WERI-Rb-1 (cell line): ENCODE measurements around the gene LRP1B.

Experiments
- DNase-seq: peaks from one replicate; pipeline ENCODE4 v3.0.0-alpha.2; 2020
- H3K27ac ChIP-seq: fragments of 250-450 bp; sonication (Bioruptor Pico); 2 replicates; pipeline ENCODE4 v1.5.1; 2020; ENCODE audit warnings: mild to moderate bottlenecking, moderate library complexity
- H3K27me3 ChIP-seq: fragments of 250-450 bp; sonication (Bioruptor Pico); 2 replicates; pipeline ENCODE4 v1.5.1; 2021; ENCODE audit warnings: mild to moderate bottlenecking, low read depth, moderate library complexity; ENCODE audit not compliant: insufficient read depth, severe bottlenecking
- H3K36me3 ChIP-seq: fragments of 250-450 bp; sonication (Bioruptor Pico); 2 replicates; pipeline ENCODE4 v1.5.1; 2020; ENCODE audit warnings: mild to moderate bottlenecking, moderate library complexity
- H3K4me3 ChIP-seq: 2 replicates; pipeline ENCODE4 v1.5.1; 2011; ENCODE audit warnings: low read depth, mild to moderate bottlenecking, control low read depth, low read length
- H3K9me3 ChIP-seq: fragments of 250-450 bp; sonication (Bioruptor Pico); 2 replicates; pipeline ENCODE4 v1.5.1; 2021; ENCODE audit warnings: mild to moderate bottlenecking, moderate library complexity; ENCODE audit not compliant: severe bottlenecking
- TF ChIP-seq, protein P1 (sequence below): IDR thresholded peaks from 2 replicates; pipeline ENCODE4 v1.5.1; 2011; ENCODE audit warnings: low read depth, mild to moderate bottlenecking, control low read depth, inconsistent platforms, low read length

The LRP1B gene

DNA sequence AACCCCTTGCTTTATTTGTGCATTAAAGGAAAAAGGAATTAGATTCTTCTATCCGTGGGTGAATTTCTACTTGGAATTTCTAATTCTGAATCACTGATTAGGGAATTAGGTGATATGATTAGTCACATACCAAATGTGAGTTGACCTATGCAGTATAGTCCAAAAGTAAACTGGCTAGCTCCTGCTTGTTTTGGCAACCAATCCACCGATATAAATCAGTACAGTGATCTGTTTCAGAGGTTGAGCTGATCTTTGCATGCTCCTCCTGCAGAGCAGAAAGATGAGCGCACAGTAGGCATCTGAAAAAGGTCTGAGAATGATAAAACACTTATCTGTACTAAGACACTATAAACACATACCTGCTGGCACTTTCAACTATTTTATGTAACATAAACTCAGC is 86.6 kb downstream of the LRP1B start:
- H3K27ac ChIP-seq = no peak overlapping the region
- H3K27me3 ChIP-seq = no peaks in the 10 kb centered on the region
- TF ChIP-seq, protein P1, sequence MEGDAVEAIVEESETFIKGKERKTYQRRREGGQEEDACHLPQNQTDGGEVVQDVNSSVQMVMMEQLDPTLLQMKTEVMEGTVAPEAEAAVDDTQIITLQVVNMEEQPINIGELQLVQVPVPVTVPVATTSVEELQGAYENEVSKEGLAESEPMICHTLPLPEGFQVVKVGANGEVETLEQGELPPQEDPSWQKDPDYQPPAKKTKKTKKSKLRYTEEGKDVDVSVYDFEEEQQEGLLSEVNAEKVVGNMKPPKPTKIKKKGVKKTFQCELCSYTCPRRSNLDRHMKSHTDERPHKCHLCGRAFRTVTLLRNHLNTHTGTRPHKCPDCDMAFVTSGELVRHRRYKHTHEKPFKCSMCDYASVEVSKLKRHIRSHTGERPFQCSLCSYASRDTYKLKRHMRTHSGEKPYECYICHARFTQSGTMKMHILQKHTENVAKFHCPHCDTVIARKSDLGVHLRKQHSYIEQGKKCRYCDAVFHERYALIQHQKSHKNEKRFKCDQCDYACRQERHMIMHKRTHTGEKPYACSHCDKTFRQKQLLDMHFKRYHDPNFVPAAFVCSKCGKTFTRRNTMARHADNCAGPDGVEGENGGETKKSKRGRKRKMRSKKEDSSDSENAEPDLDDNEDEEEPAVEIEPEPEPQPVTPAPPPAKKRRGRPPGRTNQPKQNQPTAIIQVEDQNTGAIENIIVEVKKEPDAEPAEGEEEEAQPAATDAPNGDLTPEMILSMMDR = no peak
- no peaks in the 10 kb centered on the region for H3K36me3 ChIP-seq
- H3K4me3 ChIP-seq = no peak overlapping the region
- no peak for DNase-seq
- H3K9me3 ChIP-seq = no peaks in the 10 kb centered on the region

DNA sequence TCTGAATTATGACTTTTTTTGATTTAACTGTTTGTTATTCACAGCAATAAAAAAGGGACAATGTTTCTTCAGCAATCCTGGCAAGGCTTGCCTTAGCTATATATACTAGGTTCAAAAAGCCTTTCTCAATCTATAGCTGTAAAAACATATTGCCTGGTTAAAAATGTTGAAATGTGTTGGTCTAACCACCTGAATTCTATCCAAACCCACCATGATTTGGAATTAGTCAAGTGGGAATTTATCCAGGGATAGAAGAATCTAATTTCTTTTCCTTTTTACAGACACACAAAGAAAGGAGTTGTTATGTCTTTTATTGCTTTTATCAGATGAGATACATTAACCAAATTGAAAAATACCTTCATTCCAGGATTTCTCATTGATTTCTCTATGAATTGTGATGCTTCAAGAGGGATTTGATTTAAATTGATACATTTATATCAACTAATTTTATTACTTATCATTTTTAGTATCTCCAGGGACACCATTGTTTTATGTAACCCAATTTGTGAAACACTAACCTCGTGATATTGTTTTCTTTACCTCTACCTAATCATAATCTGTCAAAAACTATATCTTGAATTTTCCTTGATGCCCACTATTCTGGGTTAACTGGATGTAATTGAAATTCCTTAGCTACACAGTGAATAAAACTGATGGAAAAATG is 88.1 kb downstream of the LRP1B start:
- Histone ChIP-seq H3K4me3 (no peak overlapping the region), H3K36me3 (no peaks in the 10 kb centered on the region), H3K9me3 (no peaks in the 10 kb centered on the region), H3K27me3 (no peaks in the 10 kb centered on the region), H3K27ac (no peak overlapping the region)
- DNase-seq = no peak
- TF ChIP-seq, protein P1 = no peak

DNA sequence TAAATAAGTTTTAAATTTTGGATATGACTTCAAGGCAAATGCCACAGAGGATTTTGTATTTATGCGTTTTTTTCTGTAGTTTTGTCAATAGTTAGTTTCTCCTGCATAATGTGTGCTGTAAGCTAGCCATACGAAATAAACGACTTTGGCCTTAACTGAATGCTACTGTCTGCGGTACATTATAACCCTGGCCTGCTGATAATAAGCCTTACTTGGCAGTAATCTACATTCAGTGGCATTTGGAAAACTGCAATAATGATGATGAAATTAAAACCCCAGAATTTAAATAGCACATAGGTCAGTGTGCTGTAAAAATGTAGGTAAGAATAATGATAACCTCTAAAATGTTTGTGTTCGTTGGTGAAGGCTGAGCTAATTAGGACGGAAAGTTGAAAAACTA is 88.8 kb downstream of the LRP1B start:
- TF ChIP-seq, protein P1 = no peak
- Histone ChIP-seq H3K27ac (no peak overlapping the region), H3K4me3 (no peak overlapping the region), H3K9me3 (no peaks in the 10 kb centered on the region), H3K36me3 (no peaks in the 10 kb centered on the region), H3K27me3 (no peaks in the 10 kb centered on the region)
- DNase-seq = no peak

DNA sequence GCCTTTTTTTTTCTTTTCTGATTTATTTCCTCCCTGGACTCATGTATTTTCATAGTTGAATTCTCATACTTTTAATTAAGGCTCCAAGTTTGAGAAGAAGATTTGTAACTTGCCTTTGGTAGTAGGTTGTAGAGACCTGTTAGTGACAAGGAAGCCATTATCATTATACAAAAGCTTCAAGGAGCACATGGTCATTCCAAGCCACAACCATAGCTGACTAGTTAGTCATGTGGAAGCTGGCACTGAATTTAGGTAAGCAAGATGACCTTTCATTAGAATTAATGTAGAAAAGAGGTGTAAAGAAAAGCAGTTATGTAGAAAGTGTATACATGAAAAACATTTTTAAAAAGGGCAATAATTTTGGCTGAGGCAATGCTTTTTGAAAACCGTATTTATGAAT is 89.7 kb downstream of the LRP1B start:
- no peak for DNase-seq
- H3K27me3 ChIP-seq = no peaks in the 10 kb centered on the region
- H3K9me3 ChIP-seq = no peaks in the 10 kb centered on the region
- H3K27ac ChIP-seq = no peak overlapping the region
- no peak overlapping the region for H3K4me3 ChIP-seq
- TF ChIP-seq, protein P1 = no peak
- H3K36me3 ChIP-seq = no peaks in the 10 kb centered on the region

DNA sequence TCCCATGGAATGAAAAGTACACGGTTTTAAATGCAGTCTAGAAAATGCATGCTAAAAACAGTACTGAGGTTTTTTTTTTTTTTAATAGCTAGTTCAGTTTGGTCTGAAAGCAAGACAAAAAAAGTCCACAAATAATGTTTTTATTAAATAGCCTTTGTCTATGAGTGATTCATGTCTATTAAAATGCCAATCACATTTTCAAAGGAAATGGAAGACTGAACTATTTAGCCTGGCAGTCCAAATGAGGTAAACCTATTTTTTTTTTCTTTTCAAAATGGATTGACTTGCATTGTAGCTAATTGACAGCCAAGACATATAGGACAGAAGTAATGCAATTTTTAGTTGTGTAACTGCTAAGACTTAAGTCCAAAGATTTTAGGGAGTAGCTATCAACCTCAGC is 90.3 kb downstream of the LRP1B start:
- no peaks in the 10 kb centered on the region for H3K27me3 ChIP-seq
- no peak overlapping the region for H3K4me3 ChIP-seq
- no peaks in the 10 kb centered on the region for H3K36me3 ChIP-seq
- DNase-seq = no peak
- H3K9me3 ChIP-seq = no peaks in the 10 kb centered on the region
- TF ChIP-seq, protein P1 = no peak
- H3K27ac ChIP-seq = no peak overlapping the region

DNA sequence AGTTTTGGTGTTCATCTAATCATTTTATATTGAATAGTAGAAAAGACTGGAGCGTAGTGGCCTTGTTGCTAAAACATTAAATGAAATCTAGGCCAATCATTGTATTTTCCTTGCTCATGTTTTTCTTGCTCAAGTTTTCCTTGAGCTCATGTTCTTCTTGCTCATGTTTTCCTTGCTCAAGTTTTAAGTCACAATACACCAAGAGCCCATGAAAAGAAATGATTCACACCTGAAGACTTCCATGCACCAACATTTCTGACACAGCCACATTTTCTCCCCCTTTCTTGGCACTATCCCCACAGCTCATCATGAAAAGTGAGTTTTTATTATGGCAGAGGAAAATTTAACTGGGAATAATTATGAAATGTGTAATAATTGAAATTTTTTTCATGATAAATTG is 92.0 kb downstream of the LRP1B start:
- H3K27ac ChIP-seq = no peak overlapping the region
- DNase-seq = no peak
- H3K4me3 ChIP-seq = no peak overlapping the region
- no peaks in the 10 kb centered on the region for H3K27me3 ChIP-seq
- H3K9me3 ChIP-seq = no peaks in the 10 kb centered on the region
- TF ChIP-seq, protein P1 = no peak
- H3K36me3 ChIP-seq = no peaks in the 10 kb centered on the region
